PC-9 (cell line): Measurements from ENCODE around the gene POPDC2. TPM values are rescaled to one million over a fixed set of nuclear protein-coding genes. Genes with fewer than 3 reads are reported as not detected.

Experiments used
- BruUV-seq: library from RNA; stranded (reverse); fragments of 400-500 nt; replicated peaks from 2 replicates; lab custom pipeline; 2021; lab: Mats Ljungman, UMichigan
- CTCF ChIA-PET: fragments of 300-600 bp; sonication (Branson Sonifier 250); formaldehyde crosslinking; loops from one replicate; lab custom pipeline; 2022; ENCODE audit warnings: antibody characterized with exemption; lab: Charles Lee
- POLR2A ChIA-PET: fragments of 300-600 bp; sonication (Branson Sonifier 250); formaldehyde crosslinking; loops from one replicate; lab custom pipeline; 2022; ENCODE audit warnings: antibody characterized with exemption; ENCODE audit not compliant: unreplicated experiment; lab: Charles Lee
- DNase-seq, 2 experiments: peaks; one replicate each; pipeline versions ENCODE4 v3.0.0 to v3.0.0-alpha.2; 2015 to 2022; ENCODE audit warnings: mixed read lengths in 1 of 2
- H2AFZ ChIP-seq: fragments of 200-600 bp; sonication (generic); 2 replicates; pipeline ENCODE4 v1.8.1; 2017; ENCODE audit warnings: antibody characterized with exemption
- H3F3A ChIP-seq: fragments of 200-600 bp; sonication (generic); 2 replicates; pipeline ENCODE4 v1.8.1; 2017; ENCODE audit warnings: antibody characterized with exemption, mild to moderate bottlenecking, low read depth; ENCODE audit not compliant: insufficient read depth
- H3K27ac ChIP-seq: fragments of 200-600 bp; sonication (generic); 2 replicates; pipeline ENCODE4 v1.6.1; 2016; ENCODE audit warnings: mixed run types
- H3K27me3 ChIP-seq: fragments of 200-600 bp; sonication (generic); 2 replicates; pipeline ENCODE4 v1.6.1; 2016; ENCODE audit warnings: low read depth, mixed run types; ENCODE audit not compliant: insufficient read depth
- H3K36me3 ChIP-seq: fragments of 200-600 bp; sonication (generic); 2 replicates; pipeline ENCODE4 v1.6.1; 2016; ENCODE audit warnings: low read depth, mixed run types
- H3K4me1 ChIP-seq: fragments of 200-600 bp; sonication (generic); replicated peaks from 2 replicates; pipeline ENCODE4 v1.6.1; 2016; ENCODE audit warnings: mixed run types; ENCODE audit not compliant: insufficient read depth
- H3K4me2 ChIP-seq: fragments of 200-600 bp; sonication (generic); 2 replicates; pipeline ENCODE4 v1.6.1; 2017; ENCODE audit warnings: mixed run types
- H3K4me3 ChIP-seq: fragments of 200-600 bp; sonication (generic); 2 replicates; pipeline ENCODE4 v1.6.1; 2016; ENCODE audit warnings: mixed run types
- H3K79me2 ChIP-seq: fragments of 200-600 bp; sonication (generic); 2 replicates; pipeline ENCODE4 v1.6.1; 2017; ENCODE audit warnings: low read depth, mixed run types
- H3K9me2 ChIP-seq: fragments of 200-600 bp; sonication (generic); 2 replicates; pipeline ENCODE4 v1.8.1; 2017; ENCODE audit warnings: mild to moderate bottlenecking; ENCODE audit not compliant: insufficient read depth
- H3K9me3 ChIP-seq: fragments of 200-600 bp; sonication (generic); 2 replicates; pipeline ENCODE4 v1.8.1; 2016; ENCODE audit warnings: low read depth; ENCODE audit not compliant: insufficient read depth
- H4K20me1 ChIP-seq: fragments of 200-600 bp; sonication (generic); 2 replicates; pipeline ENCODE4 v1.8.1; 2017; ENCODE audit not compliant: insufficient read depth
- EZH2 ChIP-seq: fragments of 200-600 bp; sonication (generic); IDR thresholded peaks from 2 replicates; pipeline ENCODE4 v1.8.0; 2017; ENCODE audit warnings: antibody characterized with exemption, low read depth
- intact Hi-C: fragments of 100-400 bp; cut with micrococcal nuclease; formaldehyde crosslinking; loops from one replicate; pipeline ENCODE4 v1.10.0; 2022; ENCODE audit not compliant: unreplicated experiment
- total RNA-seq: library from RNA; stranded (reverse); gene quantifications from 2 replicates; pipeline ENCODE4 v1.2.3, GENCODE V29; 2021
- TF ChIP-seq, protein P1 (sequence below): fragments of 200-600 bp; sonication (generic); conservative IDR thresholded peaks from 2 replicates; pipeline ENCODE4 v1.6.1; 2017; ENCODE audit warnings: mixed run types, antibody characterized with exemption, mild to moderate bottlenecking, moderate library complexity

POPDC2 gene
- total RNA-seq, 1 experiment from 2014 or later, result 3.5 TPM

DNA sequence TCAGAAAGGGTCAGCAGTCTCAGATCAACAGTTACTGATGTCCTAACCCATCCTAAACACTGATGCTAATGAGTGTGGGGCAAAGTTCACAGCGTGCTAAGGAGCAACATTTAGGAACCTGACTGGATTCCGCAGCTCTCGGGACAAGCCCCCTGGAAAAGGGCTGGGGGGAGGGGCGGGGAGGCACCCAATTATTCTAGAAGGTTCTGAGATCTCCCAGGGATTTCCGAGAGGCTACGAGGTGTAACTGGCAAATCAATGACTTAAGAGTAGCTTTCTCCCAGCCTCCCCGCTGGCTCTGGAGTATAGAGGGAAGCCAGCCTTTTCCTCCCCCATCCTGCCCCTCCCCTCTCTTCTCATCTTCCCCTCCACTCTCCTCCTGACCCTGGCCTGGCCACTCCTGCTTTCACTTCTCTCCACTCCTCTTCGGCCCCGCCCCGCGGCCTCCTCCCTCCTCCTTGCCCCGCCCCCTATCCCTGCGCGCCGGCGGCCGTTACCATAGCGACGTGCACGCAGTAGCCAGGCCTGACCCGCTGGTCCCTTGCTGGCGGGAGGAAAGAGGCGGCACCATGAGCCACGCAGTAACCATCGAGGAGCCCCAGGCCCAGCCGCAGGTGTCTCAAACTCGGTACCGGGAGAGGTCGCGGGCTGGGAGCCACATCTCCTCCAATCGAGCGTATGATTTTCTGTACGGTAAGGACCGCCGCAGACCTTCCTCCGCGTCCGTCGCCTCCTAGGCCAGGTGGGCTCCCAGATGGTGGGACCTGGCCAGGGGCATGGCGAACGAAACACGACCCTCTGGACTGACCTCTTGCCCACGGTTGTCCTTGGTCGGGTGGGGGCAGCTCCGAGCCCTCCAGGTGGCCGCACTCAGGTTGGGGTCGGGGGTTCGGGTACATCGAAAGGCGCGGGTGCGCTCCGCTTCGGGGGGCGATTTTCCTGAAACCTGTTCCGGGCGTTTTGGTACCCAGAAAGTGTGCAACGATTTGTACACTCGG is 42.4 kb upstream of the POPDC2 start, which contains the start of gene CFAP91:
Gene CFAP91 (plus strand): TSS at position 493 of the 998 bp plus-strand sequence. CDS start 77 bp downstream, at position 570.
- intact Hi-C loops, result no loop called here
- POLR2A ChIA-PET, result interaction anchor here (0.6 kb wide), 1 partner anchor 171 kb away, joined by 3 read pairs; no protein-coding TSS in a partner anchor
- no peak within 1 kb of the TSS for H3K27ac ChIP-seq

DNA sequence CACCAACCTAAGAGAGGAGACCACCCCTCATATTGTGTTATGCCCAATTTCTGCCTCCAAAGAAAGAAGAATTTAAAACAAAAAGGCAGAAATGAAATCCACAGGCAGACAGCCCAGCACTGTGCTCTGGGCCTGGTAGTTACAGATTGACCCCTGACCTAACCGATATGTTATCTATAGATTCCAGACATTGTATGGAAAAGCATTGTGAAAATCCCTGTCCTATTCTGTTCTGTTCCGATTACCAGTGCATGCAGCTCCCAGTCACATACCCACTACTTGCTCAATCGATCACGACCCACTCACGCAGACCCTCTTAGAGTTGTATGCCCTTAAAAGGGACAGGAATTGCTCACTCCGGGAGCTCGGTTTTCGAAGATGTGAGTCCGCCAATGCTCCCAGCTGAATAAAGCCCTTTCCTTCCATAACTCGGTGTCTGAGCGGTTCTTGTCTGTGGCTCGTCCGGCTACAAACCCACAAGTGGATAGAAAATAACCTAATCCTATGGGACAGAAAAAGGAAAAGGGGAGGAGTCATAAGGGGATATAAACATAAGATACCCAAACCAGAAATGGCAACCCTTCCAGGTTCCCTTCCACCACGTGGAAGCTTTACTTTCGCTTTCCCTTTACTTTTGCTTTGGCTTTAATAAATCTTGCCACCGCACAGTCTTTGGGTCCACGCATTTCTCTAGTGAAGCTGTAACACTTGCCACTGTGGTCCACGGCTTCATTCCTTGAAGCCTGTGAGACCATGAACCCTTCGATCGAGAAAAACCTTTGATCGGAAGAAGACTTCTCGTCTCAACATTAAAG is 40.7 kb upstream of the POPDC2 start:
- Histone ChIP-seq H3K4me1 (no peaks in the 10 kb centered on the region), H3K27me3 (no peaks in the 10 kb centered on the region), H3K27ac (no peak overlapping the region), H3F3A (no peaks in the 10 kb centered on the region), H2AFZ (no peak overlapping the region; the same call in 1 of the 2 replicates), H3K9me3 (0 out of 2 replicates have a peak, but pooled peaks cover 4% of the 10 kb centered on the region), H3K79me2 (no peaks in the 10 kb centered on the region), H3K4me3 (no peak overlapping the region), H4K20me1 (no peaks in the 10 kb centered on the region), H3K4me2 (no peak overlapping the region), H3K36me3 (no peaks in the 10 kb centered on the region), H3K9me2 (no peaks in the 10 kb centered on the region)
- POLR2A ChIA-PET, result no interaction called here
- BruUV-seq, result no TSS peak
- intact Hi-C loops, result no loop called here
- no peak for DNase-seq
- CTCF ChIA-PET, result no interaction called here
- TF ChIP-seq, protein P1, sequence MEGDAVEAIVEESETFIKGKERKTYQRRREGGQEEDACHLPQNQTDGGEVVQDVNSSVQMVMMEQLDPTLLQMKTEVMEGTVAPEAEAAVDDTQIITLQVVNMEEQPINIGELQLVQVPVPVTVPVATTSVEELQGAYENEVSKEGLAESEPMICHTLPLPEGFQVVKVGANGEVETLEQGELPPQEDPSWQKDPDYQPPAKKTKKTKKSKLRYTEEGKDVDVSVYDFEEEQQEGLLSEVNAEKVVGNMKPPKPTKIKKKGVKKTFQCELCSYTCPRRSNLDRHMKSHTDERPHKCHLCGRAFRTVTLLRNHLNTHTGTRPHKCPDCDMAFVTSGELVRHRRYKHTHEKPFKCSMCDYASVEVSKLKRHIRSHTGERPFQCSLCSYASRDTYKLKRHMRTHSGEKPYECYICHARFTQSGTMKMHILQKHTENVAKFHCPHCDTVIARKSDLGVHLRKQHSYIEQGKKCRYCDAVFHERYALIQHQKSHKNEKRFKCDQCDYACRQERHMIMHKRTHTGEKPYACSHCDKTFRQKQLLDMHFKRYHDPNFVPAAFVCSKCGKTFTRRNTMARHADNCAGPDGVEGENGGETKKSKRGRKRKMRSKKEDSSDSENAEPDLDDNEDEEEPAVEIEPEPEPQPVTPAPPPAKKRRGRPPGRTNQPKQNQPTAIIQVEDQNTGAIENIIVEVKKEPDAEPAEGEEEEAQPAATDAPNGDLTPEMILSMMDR, result no peak
- no peak for TF ChIP-seq EZH2

More for the DNA sequence above, 42.4 kb upstream of the POPDC2 start, which contains the start of gene CFAP91:
- H3K36me3 ChIP-seq, result no peaks in the 10 kb centered on the region
- H3K79me2 ChIP-seq, result no peaks in the 10 kb centered on the region
- no peak within 1 kb of the TSS for H3K4me2 ChIP-seq
- H3K9me2 ChIP-seq, result no peaks in the 10 kb centered on the region
- H3K4me1 ChIP-seq, result no peaks in the 10 kb centered on the region
- H3F3A ChIP-seq, result no peaks in the 10 kb centered on the region
- no TSS peak for BruUV-seq
- DNase-seq, result peak in 1 of 2 experiments; percentile 88
- no peaks in the 10 kb centered on the region for H3K27me3 ChIP-seq
- no peaks in the 10 kb centered on the region for H4K20me1 ChIP-seq
- TF ChIP-seq EZH2, result no peak
- H3K9me3 ChIP-seq, result 0 out of 2 replicates have a peak, but pooled peaks cover 4% of the 10 kb centered on the region
- no peak within 1 kb of the TSS for H3K4me3 ChIP-seq
- CTCF ChIA-PET, result no interaction called here
- H2AFZ ChIP-seq, result no peak within 1 kb of the TSS

DNA sequence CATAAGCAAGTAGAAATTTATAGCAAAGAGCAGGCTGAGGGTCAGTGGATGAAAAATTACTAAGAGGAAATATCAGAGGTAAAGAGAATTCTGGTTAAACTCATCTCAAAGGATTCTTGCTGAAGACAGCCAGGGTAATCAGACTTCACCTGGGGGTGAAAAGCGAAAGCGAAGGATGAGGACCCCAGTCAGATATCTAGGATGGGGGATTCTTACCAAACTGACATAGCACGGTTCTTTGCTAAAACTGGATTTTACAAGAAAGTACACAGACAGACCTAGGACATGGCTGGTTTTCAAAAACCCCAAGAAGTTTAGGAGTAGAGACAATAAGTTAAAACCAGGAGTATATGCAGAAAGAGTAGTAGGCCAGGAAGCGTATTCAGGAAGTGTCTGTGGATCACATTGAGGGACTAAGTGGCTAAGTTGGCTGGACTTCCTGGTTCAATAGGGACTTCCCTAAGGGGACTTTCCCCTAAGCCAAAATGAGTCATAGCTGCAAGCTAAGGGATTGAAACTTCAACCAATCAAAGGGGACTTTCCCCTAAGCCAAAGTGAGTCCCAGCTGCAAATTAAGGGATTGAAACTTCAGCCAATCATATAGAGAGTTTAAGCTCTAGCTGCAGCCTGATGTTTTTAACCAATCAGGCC is 40.0 kb upstream of the POPDC2 start:
- intact Hi-C loops, result no loop called here
- TF ChIP-seq, protein P1, result no peak
- TF ChIP-seq EZH2, result no peak
- Histone ChIP-seq H2AFZ (no peak overlapping the region; the same call in 1 of the 2 replicates), H3K27me3 (no peaks in the 10 kb centered on the region), H3K27ac (no peak overlapping the region), H3K4me1 (no peaks in the 10 kb centered on the region), H3K4me2 (no peak overlapping the region), H3K4me3 (no peak overlapping the region), H4K20me1 (no peaks in the 10 kb centered on the region), H3K36me3 (no peaks in the 10 kb centered on the region), H3K9me2 (no peaks in the 10 kb centered on the region), H3K9me3 (0 out of 2 replicates have a peak, but pooled peaks cover 8% of the 10 kb centered on the region), H3F3A (no peaks in the 10 kb centered on the region), H3K79me2 (no peaks in the 10 kb centered on the region)
- ChIA-PET CTCF (no interaction called here), POLR2A (no interaction called here)
- DNase-seq, result peak in 1 of 2 experiments; percentile 46
- no TSS peak for BruUV-seq
